Vagina (tissue), 2 donors: ENCODE results near the gene ABCG1.

Experiments used
- CTCF ChIP-seq, 3 experiments: fragments of 450-650 bp in 2 of 3; fragments of 200-600 bp in 1 of 3; sonication (generic) in 1 of 3; IDR thresholded peaks; one replicate each; pipeline ENCODE4 v1.5.1; 2017 to 2019; ENCODE audit warnings: antibody characterized with exemption in 3 of 3, mild to moderate bottlenecking in 2 of 3, moderate library complexity in 2 of 3
- POLR2A ChIP-seq, 2 donors: fragments of 450-650 bp; IDR thresholded peaks; one replicate each; pipeline ENCODE4 v1.6.1; 2017; ENCODE audit warnings: antibody characterized with exemption in 2 of 2, mild to moderate bottlenecking in 2 of 2, moderate library complexity in 2 of 2

GRCh38 chr21:42174173-42174572 lies 44.8 kb upstream of the ABCG1 start:
- TF ChIP-seq CTCF (IDR thresholded peaks at IDR 0.05) (no peak), POLR2A (IDR thresholded peaks at IDR 0.05) (no peak)
